Kidney capillary endothelial cell (primary cell): ENCODE data around the gene PHC2.

Source experiments
- DNase-seq: peaks from one replicate; pipeline ENCODE4 v3.0.0-alpha.2; 2018; ENCODE audit warnings: low spot score

Gene PHC2

GRCh38 chr1:33446590-33446989 is 15.7 kb upstream of the PHC2 start:
- no peak for DNase-seq

DNA sequence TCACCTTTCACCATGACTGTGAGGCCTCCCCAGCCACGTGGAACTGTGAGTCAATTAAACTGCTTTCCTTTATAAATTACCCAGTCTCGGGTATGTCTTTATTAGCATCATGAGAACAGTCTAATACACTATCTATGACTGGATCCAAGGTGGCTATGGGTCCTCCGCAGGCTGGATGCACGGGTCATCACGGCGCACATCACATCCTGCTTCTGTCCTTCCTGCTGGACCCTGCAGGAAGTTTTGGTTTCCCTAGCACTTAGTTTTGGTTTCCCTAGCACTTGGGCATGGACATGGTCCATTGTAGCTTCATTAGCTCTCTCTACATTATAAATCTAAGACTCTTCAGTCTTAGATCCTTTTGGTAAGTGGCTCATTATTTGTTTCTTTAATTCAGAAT is 14.2 kb upstream of the PHC2 start:
- no peak for DNase-seq

DNA sequence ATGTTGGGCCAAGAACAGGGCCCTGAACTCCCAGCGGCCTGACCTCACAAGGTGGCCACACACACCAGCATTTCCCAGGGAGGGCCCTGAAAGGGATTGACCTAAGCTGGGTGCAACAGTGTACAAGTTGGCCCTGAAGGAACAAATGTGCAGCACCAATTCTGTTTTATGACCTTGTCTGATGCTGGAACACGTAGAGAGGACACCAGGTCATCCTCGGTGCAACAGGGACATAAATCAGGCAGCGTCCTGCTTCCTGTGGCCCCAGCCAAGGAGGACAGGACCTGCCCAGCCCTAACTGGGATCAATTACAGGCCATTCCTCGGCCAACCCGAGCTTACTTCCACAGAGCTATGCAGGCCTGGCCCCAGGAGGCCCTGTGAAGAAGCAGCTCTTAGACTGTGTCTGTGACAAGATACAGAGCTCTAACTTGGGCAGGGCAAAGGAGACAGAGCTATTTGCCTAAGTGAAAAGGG is 12.8 kb upstream of the PHC2 start:
- no peak for DNase-seq

GRCh38 chr1:33443080-33443704 is 12.3 kb upstream of the PHC2 start:
- peak; percentile 58 for DNase-seq

- DNase-seq: no peak
Observed at GRCh38 chr1:33442141-33442540, 11.2 kb upstream of the PHC2 start.

- DNase-seq: no peak
Observed at GRCh38 chr1:33441088-33441745, 10.3 kb upstream of the PHC2 start.

GRCh38 chr1:33439662-33440061 is 8.8 kb upstream of the PHC2 start:
- DNase-seq: no peak

DNA sequence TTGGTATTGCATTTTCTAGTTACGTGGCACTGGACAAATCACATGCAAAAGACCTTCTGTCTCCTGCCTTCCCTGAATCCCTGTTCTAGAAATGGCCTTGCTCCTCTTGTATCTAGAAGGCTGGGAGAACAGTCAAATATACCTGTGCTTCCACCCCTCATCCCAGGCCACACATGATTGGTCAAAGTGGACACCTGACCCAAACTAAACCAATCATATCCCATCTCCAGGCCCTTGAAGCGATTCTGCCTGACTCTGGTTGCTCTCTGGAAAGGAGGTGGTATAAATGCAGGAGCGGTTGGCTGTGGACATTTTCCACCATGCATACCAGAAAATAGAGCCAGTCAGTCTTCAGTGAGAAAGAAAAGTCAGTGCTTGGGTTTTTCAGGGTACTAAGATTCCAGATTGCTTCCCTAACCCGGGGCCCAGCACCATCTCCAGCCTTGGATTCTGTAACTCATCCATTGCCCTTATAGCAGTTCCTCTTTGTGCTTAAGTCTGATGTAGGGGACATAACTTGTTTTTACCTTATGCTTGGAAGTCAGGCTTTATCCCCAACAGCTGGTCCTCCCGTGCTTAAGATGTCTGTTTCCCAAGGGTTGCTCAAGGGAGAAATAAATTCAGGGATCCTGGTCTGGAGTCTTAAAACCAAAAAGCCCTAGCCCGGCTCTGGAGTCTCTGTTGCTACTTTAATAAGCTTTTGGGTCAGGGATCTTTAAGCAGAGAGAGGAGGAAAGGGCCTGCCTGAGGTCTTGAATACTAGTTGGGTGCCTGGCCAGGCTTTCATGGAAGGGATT is 7.7 kb upstream of the PHC2 start:
- DNase-seq: no peak

DNA sequence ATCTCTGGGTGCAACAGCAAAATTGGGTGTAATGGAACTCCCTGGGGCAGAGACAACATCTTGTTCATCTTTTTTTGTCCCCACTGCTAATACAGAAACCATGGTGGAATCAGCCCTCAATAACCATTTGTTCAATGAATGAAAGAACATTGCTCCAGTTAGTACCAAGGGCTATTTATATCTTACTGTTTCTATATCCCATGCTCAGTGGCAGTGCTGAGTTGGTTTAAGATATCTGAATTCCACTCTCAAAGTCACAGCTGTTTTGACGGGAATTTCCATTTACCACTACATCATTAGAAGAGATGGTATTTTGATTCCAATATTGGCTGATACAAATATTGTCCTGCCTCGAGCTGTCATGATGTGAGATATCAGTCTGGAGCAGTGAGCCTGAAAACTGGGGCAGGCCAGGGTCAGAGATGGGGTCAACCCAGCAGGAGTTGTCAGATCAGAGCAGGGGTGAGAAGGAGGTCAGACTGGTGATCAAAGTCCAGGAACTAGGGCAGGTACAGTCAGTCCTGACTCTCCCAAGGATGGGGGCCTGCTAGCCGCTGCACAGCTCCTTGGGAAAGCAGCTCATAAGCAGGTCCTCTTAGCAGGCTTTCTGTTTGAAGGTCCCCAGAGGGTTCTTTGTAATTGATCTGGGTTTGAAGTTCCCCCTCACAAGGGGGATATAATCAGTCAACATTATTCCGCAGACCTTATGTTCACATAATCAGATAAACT is 5.8 kb upstream of the PHC2 start:
- no peak for DNase-seq

DNA sequence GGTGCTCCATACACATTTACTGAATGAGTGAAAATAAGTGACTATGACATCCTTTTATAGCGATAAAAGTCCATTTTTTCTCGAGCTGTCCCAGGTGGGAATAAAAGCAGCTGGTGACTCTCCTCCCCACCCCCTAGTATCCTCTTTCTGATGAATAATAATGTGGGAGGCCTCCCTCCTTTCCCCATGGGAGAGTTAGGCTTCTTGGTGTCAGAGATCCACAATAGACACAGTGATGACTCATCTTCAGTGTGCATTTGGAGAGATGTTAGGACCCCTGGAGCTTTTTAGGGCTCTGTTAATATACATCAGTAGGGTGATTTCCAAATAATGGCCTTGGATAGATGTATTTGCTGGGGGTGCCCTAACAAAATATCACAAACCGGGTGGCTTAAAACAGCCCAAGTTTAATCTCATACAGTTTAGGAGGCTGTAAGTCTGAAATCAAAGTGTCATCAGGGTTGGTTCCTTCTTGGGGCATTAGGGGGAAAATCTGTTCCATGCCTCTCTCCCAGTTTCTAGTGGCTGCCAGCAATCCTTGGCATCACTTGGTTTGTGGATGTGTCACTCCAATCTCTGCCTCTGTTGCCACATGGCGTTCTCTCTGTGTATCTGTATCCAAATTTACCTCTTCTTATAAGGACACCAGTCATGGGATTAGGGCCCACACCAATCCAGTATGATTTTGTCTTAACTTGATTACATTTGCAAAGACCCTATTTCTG is 4.4 kb upstream of the PHC2 start:
- DNase-seq: no peak

DNA sequence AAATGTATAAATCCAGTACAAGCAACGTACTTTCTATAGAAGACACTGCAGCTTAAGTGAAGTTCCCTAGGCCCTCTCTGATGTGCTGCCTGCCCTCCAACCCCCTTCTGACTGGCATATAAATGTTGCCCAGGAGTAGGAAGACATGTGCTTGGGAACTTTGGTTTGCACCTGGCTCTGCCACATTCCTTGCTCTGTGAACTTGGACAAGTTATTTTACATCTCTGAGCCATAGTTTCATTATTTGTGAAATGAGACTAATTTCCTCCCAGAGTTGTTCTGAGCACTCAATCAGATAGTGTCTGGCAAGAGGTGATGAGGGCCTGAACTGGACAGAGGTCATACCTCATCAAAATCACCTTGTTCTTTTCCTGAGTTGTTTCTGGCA is 3.5 kb upstream of the PHC2 start:
- DNase-seq: no peak

DNA sequence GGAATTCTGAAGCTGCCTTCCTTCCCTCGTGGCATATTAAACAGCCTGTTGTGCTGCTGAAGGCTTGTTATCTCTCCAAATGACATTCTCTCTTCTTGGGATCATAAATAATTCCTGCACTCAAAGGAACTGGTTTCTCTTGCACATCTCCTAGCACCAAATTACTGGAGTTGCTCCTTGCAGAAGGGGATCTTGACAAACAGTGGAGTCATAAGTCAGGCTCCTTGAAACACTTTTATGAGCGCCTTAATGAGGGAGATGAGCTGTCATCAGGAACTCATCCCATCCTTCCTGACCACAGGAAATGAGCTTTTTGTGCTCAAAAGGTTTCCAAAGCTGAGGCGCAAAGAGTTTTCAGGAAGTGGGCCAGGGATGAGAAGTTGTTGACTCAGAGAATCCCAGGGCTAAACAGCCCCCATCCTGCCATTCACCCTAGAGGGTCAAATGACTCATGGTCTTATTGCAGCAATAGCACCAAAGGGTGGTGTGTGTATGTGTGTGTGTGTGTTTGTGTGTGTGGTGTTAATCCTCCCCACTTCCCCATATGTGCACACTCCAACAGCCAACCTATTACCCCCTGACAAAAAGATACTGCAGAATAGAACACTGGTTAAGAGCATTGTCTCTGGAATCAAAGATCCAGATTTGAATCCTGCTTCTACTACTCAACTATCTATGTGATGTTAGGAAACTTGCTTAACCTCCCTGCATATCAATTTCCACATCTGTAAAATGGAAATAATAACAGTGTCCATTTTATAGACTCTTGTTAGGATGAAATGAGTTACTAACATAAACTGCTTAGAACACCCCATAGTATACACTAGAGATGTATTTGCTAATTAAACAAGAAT is 2.8 kb upstream of the PHC2 start:
- DNase-seq: peak; percentile 97

- DNase-seq: no peak
Observed at GRCh38 chr1:33429856-33430691, 821 bp downstream of the PHC2 start.

GRCh38 chr1:33429332-33429731 is 1.6 kb downstream of the PHC2 start:
- DNase-seq: no peak

DNA sequence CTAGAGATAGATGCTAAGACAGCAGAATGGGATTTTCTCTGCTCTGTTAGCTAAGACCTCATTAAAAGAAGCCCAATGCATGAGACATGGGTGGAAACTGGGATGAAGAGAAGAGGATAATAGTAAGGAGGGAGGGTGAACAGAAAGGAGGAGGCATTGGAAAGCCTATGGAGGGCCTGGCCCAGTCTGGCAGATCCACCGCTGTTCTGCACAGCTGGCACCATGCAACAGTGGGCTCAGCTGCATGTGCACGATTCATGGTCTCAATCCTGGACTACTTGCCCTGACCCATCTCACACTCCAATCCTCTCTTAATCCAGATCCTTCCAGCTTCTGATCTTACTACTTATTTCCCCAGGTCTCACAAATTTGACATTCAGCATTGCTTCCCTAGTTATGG is 2.2 kb downstream of the PHC2 start:
- DNase-seq: no peak

- DNase-seq: no peak
Observed at GRCh38 chr1:33426916-33427315, 4.0 kb downstream of the PHC2 start.

- no peak for DNase-seq
Observed at GRCh38 chr1:33425900-33426299, 5.0 kb downstream of the PHC2 start.

GRCh38 chr1:33424610-33425009 is 6.3 kb downstream of the PHC2 start:
- DNase-seq: no peak

DNA sequence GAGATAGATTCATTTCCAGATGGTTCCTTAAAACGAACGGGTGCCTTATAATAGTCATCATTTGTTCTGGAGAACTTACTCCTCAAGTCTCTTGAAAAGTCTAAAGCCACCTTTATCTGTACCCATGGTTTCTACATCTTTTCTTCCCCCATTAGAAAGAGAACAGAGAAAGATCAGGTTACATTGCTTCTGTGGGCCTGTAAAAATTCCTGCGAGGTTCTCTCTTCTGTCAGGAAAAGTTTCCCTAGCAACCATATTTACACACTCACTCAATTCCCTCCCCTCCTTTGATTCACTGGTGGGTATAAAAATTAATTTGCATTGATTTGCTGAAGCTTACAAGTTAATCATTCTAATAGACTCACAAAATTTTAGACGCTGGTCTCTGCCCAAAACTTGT is 6.7 kb downstream of the PHC2 start:
- no peak for DNase-seq
